ENCODE data around the gene BEGAIN. TPM values are rescaled to one million over a fixed set of nuclear protein-coding genes. Genes with fewer than 3 reads are reported as not detected.

Gene BEGAIN
- total and polyA plus RNA-seq, 9 of the 15 experiments (the other 6 are each of a cell fraction or from before 2014, with no cell fraction given): 0.07 to 0.68 (median 0.55) TPM; not detected in 3

DNA sequence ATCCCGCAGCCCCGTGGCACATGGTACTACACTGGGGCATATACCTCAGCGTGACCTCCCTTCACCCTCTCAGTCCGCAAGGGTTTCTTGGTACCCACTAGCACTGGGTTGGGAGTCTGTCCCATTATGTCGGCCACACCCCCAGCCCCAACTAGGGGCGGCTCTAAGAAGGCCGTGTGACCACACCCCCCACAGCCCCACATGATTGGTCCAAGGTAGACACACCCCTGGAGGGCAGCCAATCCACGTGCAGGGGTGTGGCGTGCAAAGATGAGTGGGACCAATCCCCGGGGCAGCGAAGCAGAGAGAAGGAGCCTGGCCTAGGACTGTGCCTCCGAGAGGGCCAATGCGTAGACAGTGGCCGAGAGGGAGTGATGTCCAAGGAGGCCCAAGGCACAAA, 34.6 kb upstream of the BEGAIN start:
- Histone ChIP-seq H2AFZ (ENCODE audit: low read depth, low read length) (peak overlapping the region; percentile 67; the same call in 1 of the 2 replicates), H3K79me2 (ENCODE audit: control insufficient read depth, insufficient read depth, low read length) (no peaks in the 10 kb centered on the region), H4K20me1 (replicated peaks; ENCODE audit: control insufficient read depth, insufficient read depth, low read length) (0 out of 2 replicates have a peak, but pooled peaks cover 3% of the 10 kb centered on the region), H3K9me1 (ENCODE audit: control insufficient read depth, insufficient read depth, low read length) (no peaks in the 10 kb centered on the region), H3K27me3 (ENCODE audit: control insufficient read depth in 2 of 2, insufficient read depth in 2 of 2, low read length in 2 of 2) (peaks cover 0 to 25% of the 10 kb centered on the region in 2 experiments; a peak in 3 of 5 replicates), H3K9ac (ENCODE audit: insufficient read depth in 1 of 2, low read depth in 2 of 2, low read length in 2 of 2) (no peak overlapping the region), H3K4me2 (ENCODE audit: insufficient read depth, low read length) (peak overlapping the region; percentile 57), H3K36me3 (ENCODE audit: control insufficient read depth, insufficient read depth, low read length) (no peaks in the 10 kb centered on the region), H3K9me3 (replicated peaks; ENCODE audit: control insufficient read depth, insufficient read depth, low read depth, low read length) (no peaks in the 10 kb centered on the region), H3K27ac (ENCODE audit: extremely low read depth, low read depth, low read length) (no peak overlapping the region), H3K4me1 (replicated peaks in 1 of 2; ENCODE audit: control insufficient read depth in 2 of 2, insufficient read depth in 2 of 2, low read length in 2 of 2) (peaks cover 18 to 24% of the 10 kb centered on the region in 2 experiments), H3K4me3 (no peak overlapping the region)
- peak; percentile 84 for FAIRE-seq
- CTCF ChIA-PET (ENCODE audit: low intra/inter-chr PET ratio): no interaction called here
- BruUV-seq (replicated peaks): no TSS peak
- in situ Hi-C loops (cut with MboI): no loop called here
- TF ChIP-seq, protein P1, sequence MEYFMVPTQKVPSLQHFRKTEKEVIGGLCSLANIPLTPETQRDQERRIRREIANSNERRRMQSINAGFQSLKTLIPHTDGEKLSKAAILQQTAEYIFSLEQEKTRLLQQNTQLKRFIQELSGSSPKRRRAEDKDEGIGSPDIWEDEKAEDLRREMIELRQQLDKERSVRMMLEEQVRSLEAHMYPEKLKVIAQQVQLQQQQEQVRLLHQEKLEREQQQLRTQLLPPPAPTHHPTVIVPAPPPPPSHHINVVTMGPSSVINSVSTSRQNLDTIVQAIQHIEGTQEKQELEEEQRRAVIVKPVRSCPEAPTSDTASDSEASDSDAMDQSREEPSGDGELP (CRISPR knock-in tag; IDR thresholded peaks at IDR 0.05; ENCODE audit: borderline replicate concordance): 0 out of 2 replicates have a peak, but pooled peaks have one; percentile 1
- TF ChIP-seq FOS (IDR thresholded peaks at IDR 0.05; ENCODE audit: extremely low read depth, insufficient read length) (peak; percentile 76), ZNF740 (CRISPR knock-in tag; IDR thresholded peaks at IDR 0.05) (peak; percentile 77; the same call in 1 of the 2 replicates), ZNF740 (tag; IDR thresholded peaks at IDR 0.05) (no peak), BCOR (IDR thresholded peaks at IDR 0.05) (no peak), MBD2 (IDR thresholded peaks at IDR 0.05; ENCODE audit: borderline replicate concordance, low read depth) (peak; percentile 41; the same call in 1 of the 2 replicates), MNT (conservative IDR thresholded peaks at IDR 0.05) (0 out of 4 replicates have a peak, but pooled peaks have one; percentile 29 to 37), NFYB (IDR thresholded peaks at IDR 0.05; ENCODE audit: extremely low read depth, insufficient read length) (peak; percentile 84), USF1 (CRISPR knock-in tag; IDR thresholded peaks at IDR 0.05) (peak; percentile 70), ASH1L (IDR thresholded peaks at IDR 0.05; ENCODE audit: borderline replicate concordance, low read depth, partially characterized antibody) (peak; percentile 49), HIVEP1 (CRISPR knock-in tag; IDR thresholded peaks at IDR 0.05) (no peak)
- intact Hi-C loops (cut with micrococcal nuclease): no loop called here
- peak; percentile 100 for ATAC-seq
- 19% methylated on average over 10 of the region's 14 CpGs for WGBS (ENCODE audit: insufficient coverage, low coverage, missing lambda C conversion rate)
- DNase-seq (ENCODE audit: extremely low read depth in 1 of 4, low spot score in 3 of 4): peak; percentile 82 to 94 (median 93)
- POLR2A ChIA-PET: no interaction called here

All from K562 (cell line).